MCF 10A (cell line): ENCODE data around the gene MDM2. TPM values are rescaled to one million over a fixed set of nuclear protein-coding genes. Genes with fewer than 3 reads are reported as not detected.

Experiments used
- BruUV-seq: library from RNA; stranded (reverse); fragments of 400-500 nt; replicated peaks from 2 replicates; lab custom pipeline; 2021; lab: Mats Ljungman, UMichigan
- CTCF ChIA-PET: fragments of 300-600 bp; sonication (Branson Sonifier 250); formaldehyde crosslinking; extraction: SDS; loops from one replicate; lab custom pipeline; 2021; ENCODE audit warnings: antibody characterized with exemption, inconsistent platforms; lab: Yijun Ruan, JAX
- POLR2A ChIA-PET: fragments of 300-600, 350-650 bp; sonication (Branson Sonifier 250); formaldehyde crosslinking; extraction: SDS; loops from one replicate; lab custom pipeline; 2020; ENCODE audit warnings: antibody characterized with exemption, inconsistent platforms; lab: Yijun Ruan, JAX
- DNase-seq: peaks from one replicate; pipeline ENCODE4 v3.0.0-alpha.2; 2018; ENCODE audit not compliant: unreplicated experiment
- H3K27ac Mint-ChIP-seq: one replicate; pipeline ENCODE4 v1.8.0; 2022; ENCODE audit warnings: mild to moderate bottlenecking, low read depth, mixed read lengths; ENCODE audit not compliant: unreplicated experiment
- H3K27me3 Mint-ChIP-seq: one replicate; pipeline ENCODE4 v1.8.0; 2022; ENCODE audit warnings: mixed read lengths; ENCODE audit not compliant: insufficient read depth, unreplicated experiment
- H3K36me3 Mint-ChIP-seq: one replicate; pipeline ENCODE4 v1.8.0; 2022; ENCODE audit warnings: mild to moderate bottlenecking, moderate library complexity, mixed read lengths; ENCODE audit not compliant: insufficient read depth, unreplicated experiment
- H3K4me1 Mint-ChIP-seq: one replicate; pipeline ENCODE4 v1.8.0; 2022; ENCODE audit warnings: mixed read lengths; ENCODE audit not compliant: insufficient read depth, unreplicated experiment
- H3K4me3 Mint-ChIP-seq: one replicate; pipeline ENCODE4 v1.8.0; 2022; ENCODE audit warnings: mild to moderate bottlenecking, moderate library complexity, mixed read lengths; ENCODE audit not compliant: unreplicated experiment
- H3K9me3 Mint-ChIP-seq: one replicate; pipeline ENCODE4 v1.8.0; 2022; ENCODE audit warnings: mixed read lengths; ENCODE audit not compliant: unreplicated experiment
- intact Hi-C: fragments of 100-400 bp; cut with micrococcal nuclease; formaldehyde crosslinking; loops from 2 replicates; pipeline ENCODE4 v1.14.1; 2022
- total RNA-seq: library from RNA; stranded (reverse); gene quantifications from 2 replicates; pipeline ENCODE4 v1.2.3, GENCODE V29; 2022
- TF ChIP-seq, protein P1 (sequence below): fragments of 200-600 bp; IDR thresholded peaks from one replicate; pipeline ENCODE4 v1.8.0; 2022; ENCODE audit warnings: antibody characterized with exemption, mild to moderate bottlenecking; ENCODE audit not compliant: unreplicated experiment

MDM2 gene
- total RNA-seq, 1 experiment from 2014 or later = 383 TPM

DNA sequence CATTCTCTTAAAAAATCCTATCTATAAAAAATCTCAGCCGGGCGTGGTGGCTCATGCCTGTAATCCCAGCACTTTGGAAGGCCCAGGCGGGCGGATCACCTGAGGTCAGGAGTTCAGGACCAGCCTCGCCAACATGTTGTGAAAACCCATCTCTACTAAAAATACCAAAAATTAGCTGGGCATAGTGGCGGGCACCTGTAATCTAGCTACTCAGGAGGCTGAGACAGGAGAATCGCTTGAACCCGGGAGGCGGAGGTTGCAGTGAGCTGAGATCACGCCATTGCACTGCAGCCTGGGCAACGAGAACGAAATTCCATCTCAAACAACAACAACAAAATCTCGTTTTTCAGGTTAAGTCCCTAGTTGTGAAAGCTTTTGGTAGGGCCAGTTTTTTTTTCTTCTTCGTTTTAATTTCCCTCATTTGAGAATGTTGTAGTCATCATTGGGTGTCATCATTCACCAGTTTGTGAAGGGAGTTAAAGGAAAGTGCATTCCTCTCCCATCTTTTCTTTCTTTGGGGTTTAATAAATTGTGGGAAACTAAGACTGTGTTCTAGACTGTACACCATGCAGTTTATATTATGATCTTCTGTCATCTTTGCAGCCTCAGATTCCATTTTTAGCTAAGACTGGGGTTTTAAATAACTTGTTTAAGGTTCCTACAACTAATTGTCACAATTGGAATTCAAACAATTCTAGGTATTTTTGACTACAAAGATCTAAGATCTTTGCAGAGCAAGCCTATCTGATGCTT lies 23.9 kb downstream of the MDM2 start:
- H3K9me3 Mint-ChIP-seq = no peaks in the 10 kb centered on the region
- H3K27ac Mint-ChIP-seq = peak overlapping the region; percentile 57
- no peak for DNase-seq
- TF ChIP-seq, protein P1, sequence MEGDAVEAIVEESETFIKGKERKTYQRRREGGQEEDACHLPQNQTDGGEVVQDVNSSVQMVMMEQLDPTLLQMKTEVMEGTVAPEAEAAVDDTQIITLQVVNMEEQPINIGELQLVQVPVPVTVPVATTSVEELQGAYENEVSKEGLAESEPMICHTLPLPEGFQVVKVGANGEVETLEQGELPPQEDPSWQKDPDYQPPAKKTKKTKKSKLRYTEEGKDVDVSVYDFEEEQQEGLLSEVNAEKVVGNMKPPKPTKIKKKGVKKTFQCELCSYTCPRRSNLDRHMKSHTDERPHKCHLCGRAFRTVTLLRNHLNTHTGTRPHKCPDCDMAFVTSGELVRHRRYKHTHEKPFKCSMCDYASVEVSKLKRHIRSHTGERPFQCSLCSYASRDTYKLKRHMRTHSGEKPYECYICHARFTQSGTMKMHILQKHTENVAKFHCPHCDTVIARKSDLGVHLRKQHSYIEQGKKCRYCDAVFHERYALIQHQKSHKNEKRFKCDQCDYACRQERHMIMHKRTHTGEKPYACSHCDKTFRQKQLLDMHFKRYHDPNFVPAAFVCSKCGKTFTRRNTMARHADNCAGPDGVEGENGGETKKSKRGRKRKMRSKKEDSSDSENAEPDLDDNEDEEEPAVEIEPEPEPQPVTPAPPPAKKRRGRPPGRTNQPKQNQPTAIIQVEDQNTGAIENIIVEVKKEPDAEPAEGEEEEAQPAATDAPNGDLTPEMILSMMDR = no peak
- ChIA-PET CTCF (interaction anchor here (2.2 to 3.5 kb wide), 2 partner anchors 11 to 14 kb away, joined by 12 to 28 read pairs; no protein-coding TSS in a partner anchor), POLR2A (interaction anchor here (0.6 to 4.1 kb wide), 6 partner anchors 11 to 85 kb away, joined by 3 to 26 read pairs (median 5); partner anchors contain the start of gene MDM2)
- no TSS peak for BruUV-seq
- H3K27me3 Mint-ChIP-seq = no peaks in the 10 kb centered on the region
- no peak overlapping the region for H3K4me3 Mint-ChIP-seq
- H3K4me1 Mint-ChIP-seq = peaks cover 13% of the 10 kb centered on the region
- H3K36me3 Mint-ChIP-seq = peaks cover 100% of the 10 kb centered on the region
- intact Hi-C loops = no loop called here

DNA sequence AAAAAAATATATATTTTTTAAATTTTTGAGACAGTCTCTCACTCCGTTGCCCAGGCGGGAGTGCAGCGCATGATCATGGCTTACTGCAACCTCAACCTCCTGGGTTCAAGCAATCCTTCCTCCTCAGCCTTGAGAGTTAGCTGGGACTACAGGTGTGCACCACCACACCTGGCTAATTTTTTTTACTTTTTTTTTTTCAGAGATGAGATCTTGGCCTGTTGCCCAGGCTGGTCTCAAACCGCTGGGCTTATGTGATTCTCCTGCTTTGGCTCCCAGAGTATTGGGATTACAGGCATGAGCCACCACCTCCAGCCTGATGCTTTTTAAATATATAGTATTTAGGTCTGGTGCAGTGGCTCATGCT lies 24.5 kb downstream of the MDM2 start:
- H3K27ac Mint-ChIP-seq = peak overlapping the region; percentile 57
- H3K9me3 Mint-ChIP-seq = no peaks in the 10 kb centered on the region
- POLR2A ChIA-PET = interaction anchor here (0.6 to 4.1 kb wide), 4 partner anchors 11 to 86 kb away, joined by 3 to 26 read pairs (median 8); partner anchors contain the start of gene MDM2
- H3K27me3 Mint-ChIP-seq = no peaks in the 10 kb centered on the region
- DNase-seq = no peak
- H3K36me3 Mint-ChIP-seq = peaks cover 100% of the 10 kb centered on the region
- intact Hi-C loops = no loop called here
- CTCF ChIA-PET = interaction anchor here (3.5 kb wide), 1 partner anchor 12 kb away, joined by 28 read pairs; no protein-coding TSS in a partner anchor
- H3K4me1 Mint-ChIP-seq = peaks cover 13% of the 10 kb centered on the region
- no TSS peak for BruUV-seq
- no peak overlapping the region for H3K4me3 Mint-ChIP-seq
- TF ChIP-seq, protein P1 = no peak

DNA sequence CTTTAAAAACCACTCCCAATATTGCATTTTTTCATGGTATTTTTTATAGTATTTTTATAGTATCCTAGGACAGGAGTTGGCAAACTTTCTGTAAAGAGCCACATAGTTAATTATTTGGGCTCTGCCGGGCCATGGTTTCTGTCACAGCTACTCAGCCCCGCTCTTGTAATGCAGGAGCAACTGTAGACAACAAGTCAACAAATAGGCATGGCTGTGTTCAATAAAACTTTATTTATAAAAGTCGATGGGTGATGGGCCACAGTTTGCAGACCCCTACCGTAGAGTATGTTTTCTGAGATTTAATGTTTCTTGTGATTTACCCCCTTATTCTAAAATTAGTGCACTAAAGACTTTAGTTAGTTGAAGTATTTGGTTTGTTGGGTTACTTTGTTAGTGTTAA lies 25.5 kb downstream of the MDM2 start:
- no peaks in the 10 kb centered on the region for H3K27me3 Mint-ChIP-seq
- H3K36me3 Mint-ChIP-seq = peaks cover 100% of the 10 kb centered on the region
- no peak overlapping the region for H3K27ac Mint-ChIP-seq
- H3K4me3 Mint-ChIP-seq = no peak overlapping the region
- CTCF ChIA-PET = no interaction called here
- POLR2A ChIA-PET = interaction anchor here (0.8 to 4.1 kb wide), 3 partner anchors 17 to 25 kb away, joined by 3 to 26 read pairs (median 4); partner anchors contain the start of gene MDM2
- peaks cover 13% of the 10 kb centered on the region for H3K4me1 Mint-ChIP-seq
- no peak for DNase-seq
- H3K9me3 Mint-ChIP-seq = no peaks in the 10 kb centered on the region
- TF ChIP-seq, protein P1 = no peak
- intact Hi-C loops = no loop called here
- no TSS peak for BruUV-seq

DNA sequence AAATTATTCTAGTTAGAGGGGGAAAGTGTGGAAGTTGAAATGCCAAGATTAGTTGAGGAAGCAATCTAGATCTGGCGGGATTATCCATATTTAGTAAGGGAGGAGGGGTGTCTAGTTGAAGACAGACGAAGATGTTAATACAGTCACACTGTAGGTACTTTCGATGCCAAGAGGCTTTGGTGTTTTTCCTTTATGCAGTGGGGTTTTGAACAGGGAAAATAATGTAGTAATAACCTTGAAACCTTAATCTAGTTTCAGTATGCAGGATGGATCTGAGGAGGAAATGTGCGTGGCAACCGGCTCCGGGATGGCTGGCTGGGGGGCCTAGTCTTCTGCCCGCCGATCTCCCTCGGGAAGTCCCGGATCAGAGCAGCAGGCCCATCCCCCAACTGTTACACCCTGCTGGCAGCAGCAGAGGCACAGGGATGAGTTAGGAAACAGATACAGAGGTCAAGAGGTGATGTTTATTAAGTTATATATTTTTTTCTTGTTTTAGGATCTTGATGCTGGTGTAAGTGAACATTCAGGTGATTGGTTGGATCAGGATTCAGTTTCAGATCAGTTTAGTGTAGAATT lies 27.4 kb downstream of the MDM2 start:
- DNase-seq = no peak
- Mint-ChIP-seq H3K27ac (no peak overlapping the region), H3K4me3 (no peak overlapping the region), H3K36me3 (peaks cover 100% of the 10 kb centered on the region), H3K27me3 (no peaks in the 10 kb centered on the region), H3K4me1 (peaks cover 8% of the 10 kb centered on the region), H3K9me3 (no peaks in the 10 kb centered on the region)
- ChIA-PET POLR2A (interaction anchor here (1.4 kb wide), 1 partner anchor 8 kb away, joined by 5 read pairs; no protein-coding TSS in a partner anchor), CTCF (no interaction called here)
- TF ChIP-seq, protein P1 = no peak
- intact Hi-C loops = no loop called here
- BruUV-seq = no TSS peak
